ENCODE data around the gene TMEM222.

Gene TMEM222

GRCh38 chr1:27351541-27352107, 29.7 kb downstream of the TMEM222 start:
- Histone ChIP-seq H3K27me3 (ENCODE audit: low read depth) (no peaks in the 10 kb centered on the region), H3K4me3 (no peak overlapping the region), H3K9me3 (no peaks in the 10 kb centered on the region), H3K4me1 (no peaks in the 10 kb centered on the region), H3K36me3 (replicated peaks) (0 out of 2 replicates have a peak, but pooled peaks cover 2% of the 10 kb centered on the region)
- DNase-seq (ENCODE audit: low spot score in 2 of 2) = no peak
- in situ Hi-C loops (cut with MboI; ENCODE audit: low sequenced_read_pairs) = no loop called here

GRCh38 chr1:27353166-27353565, 31.2 kb downstream of the TMEM222 start:
- Histone ChIP-seq H3K27me3 (ENCODE audit: low read depth) (no peaks in the 10 kb centered on the region), H3K4me3 (no peak overlapping the region), H3K36me3 (replicated peaks) (peaks cover 5% of the 10 kb centered on the region; the same call in 1 of the 2 replicates), H3K9me3 (no peaks in the 10 kb centered on the region), H3K4me1 (peaks cover 3% of the 10 kb centered on the region; the same call in 1 of the 2 replicates)
- DNase-seq (ENCODE audit: low spot score in 2 of 2) = no peak
- in situ Hi-C loops (cut with MboI; ENCODE audit: low sequenced_read_pairs) = no loop called here

GRCh38 chr1:27353629-27354028, 31.7 kb downstream of the TMEM222 start:
- H3K27me3 ChIP-seq (ENCODE audit: low read depth) = no peaks in the 10 kb centered on the region
- H3K4me3 ChIP-seq = no peak overlapping the region
- H3K9me3 ChIP-seq = no peaks in the 10 kb centered on the region
- H3K4me1 ChIP-seq = peaks cover 3% of the 10 kb centered on the region; the same call in 1 of the 2 replicates
- in situ Hi-C loops (cut with MboI; ENCODE audit: low sequenced_read_pairs) = no loop called here
- H3K36me3 ChIP-seq (replicated peaks) = peaks cover 5% of the 10 kb centered on the region; the same call in 1 of the 2 replicates
- no peak for DNase-seq (ENCODE audit: low spot score in 2 of 2)

- no peaks in the 10 kb centered on the region for H3K27me3 ChIP-seq (ENCODE audit: low read depth)
- H3K9me3 ChIP-seq = no peaks in the 10 kb centered on the region
- in situ Hi-C loops (cut with MboI; ENCODE audit: low sequenced_read_pairs) = no loop called here
- H3K4me1 ChIP-seq = peaks cover 3% of the 10 kb centered on the region; the same call in 1 of the 2 replicates
- no peak for DNase-seq (ENCODE audit: low spot score in 2 of 2)
- no peak overlapping the region for H3K4me3 ChIP-seq
- peaks cover 5% of the 10 kb centered on the region; the same call in 1 of the 2 replicates for H3K36me3 ChIP-seq (replicated peaks)
Measured at GRCh38 chr1:27355683-27356082, 33.7 kb downstream of the TMEM222 start.

GRCh38 chr1:27356277-27356618, 34.3 kb downstream of the TMEM222 start:
- H3K36me3 ChIP-seq (replicated peaks) = peaks cover 5% of the 10 kb centered on the region; the same call in 1 of the 2 replicates
- no peaks in the 10 kb centered on the region for H3K27me3 ChIP-seq (ENCODE audit: low read depth)
- H3K4me1 ChIP-seq = peaks cover 3% of the 10 kb centered on the region; the same call in 1 of the 2 replicates
- no peak overlapping the region for H3K4me3 ChIP-seq
- no peak for DNase-seq (ENCODE audit: low spot score in 2 of 2)
- in situ Hi-C loops (cut with MboI; ENCODE audit: low sequenced_read_pairs) = no loop called here
- H3K9me3 ChIP-seq = no peaks in the 10 kb centered on the region

- in situ Hi-C loops (cut with MboI; ENCODE audit: low sequenced_read_pairs) = no loop called here
- Histone ChIP-seq H3K4me1 (peaks cover 3% of the 10 kb centered on the region; the same call in 1 of the 2 replicates), H3K36me3 (replicated peaks) (peaks cover 5% of the 10 kb centered on the region; the same call in 1 of the 2 replicates), H3K9me3 (no peaks in the 10 kb centered on the region), H3K4me3 (no peak overlapping the region), H3K27me3 (ENCODE audit: low read depth) (no peaks in the 10 kb centered on the region)
- peak in 1 of 2 experiments; percentile 35 for DNase-seq (ENCODE audit: low spot score in 2 of 2)
Measured at GRCh38 chr1:27356619-27357280, 34.8 kb downstream of the TMEM222 start.

GRCh38 chr1:27357281-27358037, 35.5 kb downstream of the TMEM222 start:
- Histone ChIP-seq H3K4me3 (no peak overlapping the region), H3K27me3 (ENCODE audit: low read depth) (no peaks in the 10 kb centered on the region), H3K36me3 (replicated peaks) (peaks cover 5% of the 10 kb centered on the region; the same call in 1 of the 2 replicates), H3K9me3 (no peaks in the 10 kb centered on the region), H3K4me1 (peaks cover 3% of the 10 kb centered on the region; the same call in 1 of the 2 replicates)
- in situ Hi-C loops (cut with MboI; ENCODE audit: low sequenced_read_pairs) = no loop called here
- DNase-seq (ENCODE audit: low spot score in 2 of 2) = peak; percentile 65 to 83

- Histone ChIP-seq H3K27me3 (ENCODE audit: low read depth) (no peaks in the 10 kb centered on the region), H3K9me3 (no peaks in the 10 kb centered on the region), H3K36me3 (replicated peaks) (peaks cover 5% of the 10 kb centered on the region; the same call in 1 of the 2 replicates), H3K4me1 (peaks cover 3% of the 10 kb centered on the region; the same call in 1 of the 2 replicates), H3K4me3 (no peak overlapping the region)
- no peak for DNase-seq (ENCODE audit: low spot score in 2 of 2)
- in situ Hi-C loops (cut with MboI; ENCODE audit: low sequenced_read_pairs) = no loop called here
Measured at GRCh38 chr1:27358038-27358927, 36.3 kb downstream of the TMEM222 start.

GRCh38 chr1:27358928-27359313, 37.0 kb downstream of the TMEM222 start:
- Histone ChIP-seq H3K27me3 (ENCODE audit: low read depth) (no peaks in the 10 kb centered on the region), H3K36me3 (replicated peaks) (peaks cover 5% of the 10 kb centered on the region; the same call in 1 of the 2 replicates)
- in situ Hi-C loops (cut with MboI; ENCODE audit: low sequenced_read_pairs) = no loop called here

GRCh38 chr1:27359822-27360158, 37.8 kb downstream of the TMEM222 start:
- Histone ChIP-seq H3K36me3 (replicated peaks) (peaks cover 5% of the 10 kb centered on the region; the same call in 1 of the 2 replicates), H3K9me3 (no peaks in the 10 kb centered on the region), H3K27me3 (ENCODE audit: low read depth) (no peaks in the 10 kb centered on the region), H3K4me3 (no peak overlapping the region), H3K4me1 (peaks cover 3% of the 10 kb centered on the region; the same call in 1 of the 2 replicates)
- no peak for DNase-seq (ENCODE audit: low spot score in 2 of 2)
- in situ Hi-C loops (cut with MboI; ENCODE audit: low sequenced_read_pairs) = no loop called here

More at GRCh38 chr1:27358928-27359313, 37.0 kb downstream of the TMEM222 start:
- Histone ChIP-seq H3K4me3 (no peak overlapping the region), H3K9me3 (no peaks in the 10 kb centered on the region), H3K4me1 (peaks cover 3% of the 10 kb centered on the region; the same call in 1 of the 2 replicates)
- no peak for DNase-seq (ENCODE audit: low spot score in 2 of 2)

- Histone ChIP-seq H3K4me1 (peaks cover 3% of the 10 kb centered on the region; the same call in 1 of the 2 replicates), H3K9me3 (no peaks in the 10 kb centered on the region), H3K4me3 (no peak overlapping the region), H3K27me3 (ENCODE audit: low read depth) (no peaks in the 10 kb centered on the region), H3K36me3 (replicated peaks) (peaks cover 5% of the 10 kb centered on the region; the same call in 1 of the 2 replicates)
- in situ Hi-C loops (cut with MboI; ENCODE audit: low sequenced_read_pairs) = no loop called here
- DNase-seq (ENCODE audit: low spot score in 2 of 2) = no peak
Measured at GRCh38 chr1:27360159-27361043, 38.4 kb downstream of the TMEM222 start.

GRCh38 chr1:27361044-27361402, 39.1 kb downstream of the TMEM222 start:
- DNase-seq (ENCODE audit: low spot score in 2 of 2) = no peak
- Histone ChIP-seq H3K36me3 (replicated peaks) (peaks cover 3% of the 10 kb centered on the region; the same call in 1 of the 2 replicates), H3K4me1 (peaks cover 3% of the 10 kb centered on the region; the same call in 1 of the 2 replicates), H3K4me3 (no peak overlapping the region), H3K9me3 (no peaks in the 10 kb centered on the region), H3K27me3 (ENCODE audit: low read depth) (no peaks in the 10 kb centered on the region)
- in situ Hi-C loops (cut with MboI; ENCODE audit: low sequenced_read_pairs) = no loop called here
